BJ (cell line): Measurements from ENCODE around the gene TMEM209. TPM values are rescaled to one million over a fixed set of nuclear protein-coding genes. Genes with fewer than 3 reads are reported as not detected.

Experiments used
- CTCF ChIA-PET: fragments of 350-600 bp; formaldehyde crosslinking; extraction: SDS; loops from one replicate; lab custom pipeline; 2021; ENCODE audit warnings: antibody characterized with exemption, inconsistent platforms; lab: Yijun Ruan, JAX
- POLR2A ChIA-PET: fragments of 300-600 bp; sonication (Branson Sonifier 250); formaldehyde crosslinking; extraction: SDS; loops from one replicate; lab custom pipeline; 2021; ENCODE audit warnings: antibody characterized with exemption; lab: Charles Lee
- DNase-seq: peaks from one replicate; pipeline ENCODE4 v3.0.0-alpha.2; 2011; ENCODE audit warnings: low read depth
- H3K27me3 ChIP-seq: 2 replicates; pipeline ENCODE4 v1.6.0; 2011; ENCODE audit warnings: low read length; ENCODE audit not compliant: control insufficient read depth, insufficient read depth
- H3K36me3 ChIP-seq: 2 replicates; pipeline ENCODE4 v1.5.1; 2011; ENCODE audit warnings: low read length; ENCODE audit not compliant: control insufficient read depth, insufficient read depth
- H3K4me3 ChIP-seq: 2 replicates; pipeline ENCODE4 v1.5.1; 2011; ENCODE audit warnings: low read depth, mild to moderate bottlenecking, control low read depth, low read length
- CTCF ChIP-seq: IDR thresholded peaks from 2 replicates; pipeline ENCODE4 v1.5.1; 2011; ENCODE audit warnings: low read depth, mild to moderate bottlenecking, control low read depth, inconsistent platforms, low read length, moderate library complexity; ENCODE audit not compliant: insufficient read depth
- polyA plus RNA-seq: library from polyadenylated mRNA; depleted of rRNA; stranded (reverse); fragments of >200 nt; gene quantifications from 2 replicates; pipeline ENCODE4 v1.2.3, GENCODE V29; 2011

Gene TMEM209
- polyA plus RNA-seq, 1 experiment = 15.5 TPM

DNA sequence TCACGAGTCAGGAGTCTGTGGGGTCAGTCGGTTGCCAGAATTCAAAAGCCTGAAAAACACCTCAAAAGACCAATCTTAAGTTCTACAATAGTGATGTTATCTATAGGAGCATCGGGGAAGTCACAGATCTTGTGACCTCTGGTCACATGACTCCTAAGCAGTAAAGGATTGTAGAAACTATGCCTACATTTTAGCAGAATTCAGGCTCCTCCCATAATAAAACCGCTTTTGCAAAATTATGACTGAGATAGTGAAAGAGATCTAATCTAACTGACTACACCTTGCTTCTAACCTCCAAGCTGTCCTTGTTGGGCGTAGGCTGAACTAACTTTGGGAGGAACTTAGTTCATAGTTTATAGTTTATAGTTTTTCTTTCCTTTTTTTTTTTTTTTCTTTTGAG lies 19.0 kb upstream of the TMEM209 start:
- Histone ChIP-seq H3K4me3 (no peak overlapping the region), H3K27me3 (peaks cover 2% of the 10 kb centered on the region; the same call in 1 of the 2 replicates), H3K36me3 (no peaks in the 10 kb centered on the region)
- POLR2A ChIA-PET = no interaction called here
- no peak for DNase-seq
- CTCF ChIA-PET = no interaction called here
- no peak for TF ChIP-seq CTCF

DNA sequence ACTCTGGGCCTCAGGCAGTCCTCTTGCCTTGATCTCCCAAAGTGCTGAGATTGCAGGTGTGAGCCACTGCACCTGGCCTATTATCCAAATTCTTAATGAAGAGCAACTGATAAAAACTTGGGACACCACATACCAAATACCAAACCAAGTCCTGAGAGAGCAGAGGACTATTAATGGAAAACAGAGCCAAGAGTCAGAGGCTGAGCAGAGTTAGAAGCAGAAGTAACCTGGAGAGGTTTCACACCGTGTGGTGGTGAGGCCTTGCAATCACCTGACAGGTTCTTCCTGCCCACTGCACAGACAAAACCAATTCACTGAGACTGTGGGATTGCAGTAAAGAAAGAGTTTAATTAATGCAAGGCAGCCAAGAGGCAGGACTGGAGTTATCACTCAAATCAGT lies 18.4 kb upstream of the TMEM209 start:
- DNase-seq = no peak
- no peak for TF ChIP-seq CTCF
- ChIA-PET CTCF (no interaction called here), POLR2A (no interaction called here)
- H3K36me3 ChIP-seq = no peaks in the 10 kb centered on the region
- H3K4me3 ChIP-seq = no peak overlapping the region
- H3K27me3 ChIP-seq = peaks cover 2% of the 10 kb centered on the region; the same call in 1 of the 2 replicates

- TF ChIP-seq CTCF = no peak
- Histone ChIP-seq H3K36me3 (no peaks in the 10 kb centered on the region), H3K27me3 (peaks cover 2% of the 10 kb centered on the region; the same call in 1 of the 2 replicates), H3K4me3 (no peak overlapping the region)
- CTCF ChIA-PET = no interaction called here
- no peak for DNase-seq
- POLR2A ChIA-PET = no interaction called here
Measured at GRCh38 chr7:130221746-130222145, 16.5 kb upstream of the TMEM209 start.

GRCh38 chr7:130219871-130220270 lies 14.7 kb upstream of the TMEM209 start:
- Histone ChIP-seq H3K4me3 (no peak overlapping the region), H3K27me3 (peaks cover 2% of the 10 kb centered on the region; the same call in 1 of the 2 replicates), H3K36me3 (no peaks in the 10 kb centered on the region)
- TF ChIP-seq CTCF = no peak
- no peak for DNase-seq
- CTCF ChIA-PET = no interaction called here
- POLR2A ChIA-PET = no interaction called here

GRCh38 chr7:130218806-130219620 lies 13.8 kb upstream of the TMEM209 start:
- DNase-seq = no peak
- ChIA-PET POLR2A (no interaction called here), CTCF (interaction anchor here (0.6 to 1.2 kb wide), 3 partner anchors 20 to 34 kb away, joined by 3 read pairs; no protein-coding TSS in a partner anchor)
- no peak for TF ChIP-seq CTCF
- Histone ChIP-seq H3K4me3 (no peak overlapping the region), H3K36me3 (no peaks in the 10 kb centered on the region), H3K27me3 (peaks cover 2% of the 10 kb centered on the region; the same call in 1 of the 2 replicates)
